Stimulated activated CD8-positive, alpha-beta memory T cell treated with anti-CD3 and anti-CD28 coated beads, Interleukin-4, amount 100 ng/mL, for 4 hours (primary cell): Measurements from ENCODE around the gene UQCR10.
"Not testable (repeated sequence)": the region's sequence is repeated elsewhere in the genome, so short reads cannot be mapped to it uniquely, and the experiment has no call there.

Source experiments
- DNase-seq, 2 donors: peaks; one replicate each; pipeline ENCODE4 v3.0.0-alpha.2; 2020; ENCODE audit warnings: low read depth in 2 of 2, low spot score in 1 of 2

UQCR10 gene

GRCh38 chr22:29737251-29738117 is 29.7 kb upstream of the UQCR10 start:
- no peak for DNase-seq

- DNase-seq: no peak
Observed at GRCh38 chr22:29738118-29738815, 28.9 kb upstream of the UQCR10 start.

- no peak for DNase-seq
Observed at GRCh38 chr22:29739346-29739875, 27.8 kb upstream of the UQCR10 start.

GRCh38 chr22:29740216-29740615 is 27.0 kb upstream of the UQCR10 start:
- DNase-seq: no peak

GRCh38 chr22:29741926-29742325 is 25.2 kb upstream of the UQCR10 start:
- no peak for DNase-seq

- DNase-seq: no peak
Observed at GRCh38 chr22:29742326-29742725, 24.8 kb upstream of the UQCR10 start.

- DNase-seq: no peak
Observed at GRCh38 chr22:29744902-29745301, 22.3 kb upstream of the UQCR10 start.

- no peak for DNase-seq
Observed at GRCh38 chr22:29747832-29748231, 19.3 kb upstream of the UQCR10 start.

GRCh38 chr22:29748248-29748893 is 18.8 kb upstream of the UQCR10 start:
- no peak for DNase-seq

GRCh38 chr22:29750029-29750428 is 17.1 kb upstream of the UQCR10 start:
- DNase-seq: no peak

- no peak for DNase-seq
Observed at GRCh38 chr22:29750559-29751538, 16.3 kb upstream of the UQCR10 start.

- DNase-seq: no peak
Observed at GRCh38 chr22:29751669-29752068, 15.5 kb upstream of the UQCR10 start.

- no peak for DNase-seq
Observed at GRCh38 chr22:29753808-29754657, 13.1 kb upstream of the UQCR10 start.

- not testable (repeated sequence) for DNase-seq
Observed at GRCh38 chr22:29754658-29755395, 12.3 kb upstream of the UQCR10 start.

GRCh38 chr22:29755889-29756288 is 11.3 kb upstream of the UQCR10 start:
- no peak for DNase-seq

- no peak for DNase-seq
Observed at GRCh38 chr22:29756341-29756740, 10.8 kb upstream of the UQCR10 start.

GRCh38 chr22:29757096-29757495 is 10.1 kb upstream of the UQCR10 start:
- DNase-seq: no peak

GRCh38 chr22:29758068-29758622 is 9.0 kb upstream of the UQCR10 start:
- DNase-seq: no peak

GRCh38 chr22:29758959-29759358 is 8.2 kb upstream of the UQCR10 start:
- no peak for DNase-seq
